HEK293 (cell line): ENCODE measurements around the gene DHRS7C.

Source experiments
- PRDM1 ChIP-seq: fragments of 450-650 bp; formaldehyde crosslinking; IDR thresholded peaks from 2 replicates; pipeline ENCODE4; 2016; ENCODE audit warnings: missing biosample characterization, missing genetic modification characterization
- ZBTB17 ChIP-seq: fragments of 450-650 bp; formaldehyde crosslinking; IDR thresholded peaks from 2 replicates; pipeline ENCODE4 v1.5.1; 2016; ENCODE audit warnings: missing biosample characterization, missing genetic modification characterization
- ZNF621 ChIP-seq: fragments of 450-650 bp; formaldehyde crosslinking; IDR thresholded peaks from 2 replicates; pipeline ENCODE4 v1.5.1; 2017; ENCODE audit warnings: missing biosample characterization, missing genetic modification characterization
- ZNF654 ChIP-seq: fragments of 450-650 bp; formaldehyde crosslinking; IDR thresholded peaks from 2 replicates; pipeline ENCODE4 v1.5.1; 2016; ENCODE audit warnings: low read depth, missing biosample characterization, missing genetic modification characterization
- TF ChIP-seq, protein P1 (sequence below): fragments of 450-650 bp; formaldehyde crosslinking; IDR thresholded peaks from 2 replicates; pipeline ENCODE4 v1.5.1; 2016; ENCODE audit warnings: missing biosample characterization, missing genetic modification characterization
- TF ChIP-seq, protein P2 (sequence below): fragments of 450-650 bp; formaldehyde crosslinking; IDR thresholded peaks from 2 replicates; pipeline ENCODE4 v1.5.1; 2016; ENCODE audit warnings: missing biosample characterization, missing genetic modification characterization

GRCh38 chr17:9813166-9813565 lies 21.8 kb upstream of the DHRS7C start:
- TF ChIP-seq, protein P1, sequence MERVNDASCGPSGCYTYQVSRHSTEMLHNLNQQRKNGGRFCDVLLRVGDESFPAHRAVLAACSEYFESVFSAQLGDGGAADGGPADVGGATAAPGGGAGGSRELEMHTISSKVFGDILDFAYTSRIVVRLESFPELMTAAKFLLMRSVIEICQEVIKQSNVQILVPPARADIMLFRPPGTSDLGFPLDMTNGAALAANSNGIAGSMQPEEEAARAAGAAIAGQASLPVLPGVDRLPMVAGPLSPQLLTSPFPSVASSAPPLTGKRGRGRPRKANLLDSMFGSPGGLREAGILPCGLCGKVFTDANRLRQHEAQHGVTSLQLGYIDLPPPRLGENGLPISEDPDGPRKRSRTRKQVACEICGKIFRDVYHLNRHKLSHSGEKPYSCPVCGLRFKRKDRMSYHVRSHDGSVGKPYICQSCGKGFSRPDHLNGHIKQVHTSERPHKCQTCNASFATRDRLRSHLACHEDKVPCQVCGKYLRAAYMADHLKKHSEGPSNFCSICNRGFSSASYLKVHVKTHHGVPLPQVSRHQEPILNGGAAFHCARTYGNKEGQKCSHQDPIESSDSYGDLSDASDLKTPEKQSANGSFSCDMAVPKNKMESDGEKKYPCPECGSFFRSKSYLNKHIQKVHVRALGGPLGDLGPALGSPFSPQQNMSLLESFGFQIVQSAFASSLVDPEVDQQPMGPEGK = no peak
- TF ChIP-seq ZBTB17 (tag by site-specific recombination) (no peak), PRDM1 (tag by site-specific recombination) (no peak), ZNF654 (no peak), ZNF621 (no peak)
- TF ChIP-seq, protein P2, sequence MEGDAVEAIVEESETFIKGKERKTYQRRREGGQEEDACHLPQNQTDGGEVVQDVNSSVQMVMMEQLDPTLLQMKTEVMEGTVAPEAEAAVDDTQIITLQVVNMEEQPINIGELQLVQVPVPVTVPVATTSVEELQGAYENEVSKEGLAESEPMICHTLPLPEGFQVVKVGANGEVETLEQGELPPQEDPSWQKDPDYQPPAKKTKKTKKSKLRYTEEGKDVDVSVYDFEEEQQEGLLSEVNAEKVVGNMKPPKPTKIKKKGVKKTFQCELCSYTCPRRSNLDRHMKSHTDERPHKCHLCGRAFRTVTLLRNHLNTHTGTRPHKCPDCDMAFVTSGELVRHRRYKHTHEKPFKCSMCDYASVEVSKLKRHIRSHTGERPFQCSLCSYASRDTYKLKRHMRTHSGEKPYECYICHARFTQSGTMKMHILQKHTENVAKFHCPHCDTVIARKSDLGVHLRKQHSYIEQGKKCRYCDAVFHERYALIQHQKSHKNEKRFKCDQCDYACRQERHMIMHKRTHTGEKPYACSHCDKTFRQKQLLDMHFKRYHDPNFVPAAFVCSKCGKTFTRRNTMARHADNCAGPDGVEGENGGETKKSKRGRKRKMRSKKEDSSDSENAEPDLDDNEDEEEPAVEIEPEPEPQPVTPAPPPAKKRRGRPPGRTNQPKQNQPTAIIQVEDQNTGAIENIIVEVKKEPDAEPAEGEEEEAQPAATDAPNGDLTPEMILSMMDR (tag by site-specific recombination) = no peak
